ENCODE data around the gene ACVRL1.

- TF ChIP-seq CTCF (IDR thresholded peaks at IDR 0.05) (no peak), EP300 (IDR thresholded peaks at IDR 0.05) (no peak)
Observed at GRCh38 chr12:51937926-51938325, 30.6 kb downstream of the ACVRL1 start.

Measured in tibial nerve (tissue), 4 donors.